ENCODE results near the gene MPZL1.
"Not testable (repeated sequence)": the region's sequence is repeated elsewhere in the genome, so short reads cannot be mapped to it uniquely, and the experiment has no call there.

Gene MPZL1

DNA sequence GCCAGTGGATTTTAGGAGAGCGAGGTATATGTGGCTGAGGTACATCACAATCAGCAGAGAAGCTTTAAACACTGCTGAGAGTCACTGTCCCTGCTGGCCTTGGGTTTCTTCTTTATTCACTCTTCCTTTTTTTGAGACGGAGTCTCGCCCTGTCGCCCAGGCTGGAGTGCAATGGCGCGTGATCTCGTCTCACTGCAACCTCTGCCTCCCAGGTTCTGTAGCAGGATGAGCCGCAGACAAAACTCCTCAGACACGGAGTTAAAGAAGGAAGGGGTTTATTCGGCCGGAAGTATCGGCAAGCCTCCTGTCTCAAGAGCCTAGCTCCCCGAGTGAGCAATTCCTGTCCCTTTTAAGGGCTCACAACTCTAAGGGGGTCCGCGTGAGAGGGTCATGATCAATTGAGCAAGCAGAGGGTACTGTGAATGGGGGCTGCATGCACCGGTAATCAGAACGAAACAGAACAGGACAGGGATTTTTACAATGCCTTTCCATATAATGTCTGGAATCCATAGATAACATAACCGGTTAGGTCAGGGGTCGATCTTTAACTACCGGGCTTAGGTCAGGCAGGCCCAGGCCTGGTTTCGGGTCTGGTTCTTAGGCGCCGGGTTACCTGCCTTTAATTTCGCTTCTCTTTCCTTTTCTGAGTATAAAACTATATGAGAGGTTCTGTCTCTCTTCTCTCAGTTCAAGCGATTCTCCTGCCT lies 1.9 kb upstream of the MPZL1 start:
- DNase-seq (ENCODE audit: low spot score): not testable (repeated sequence)

DNA sequence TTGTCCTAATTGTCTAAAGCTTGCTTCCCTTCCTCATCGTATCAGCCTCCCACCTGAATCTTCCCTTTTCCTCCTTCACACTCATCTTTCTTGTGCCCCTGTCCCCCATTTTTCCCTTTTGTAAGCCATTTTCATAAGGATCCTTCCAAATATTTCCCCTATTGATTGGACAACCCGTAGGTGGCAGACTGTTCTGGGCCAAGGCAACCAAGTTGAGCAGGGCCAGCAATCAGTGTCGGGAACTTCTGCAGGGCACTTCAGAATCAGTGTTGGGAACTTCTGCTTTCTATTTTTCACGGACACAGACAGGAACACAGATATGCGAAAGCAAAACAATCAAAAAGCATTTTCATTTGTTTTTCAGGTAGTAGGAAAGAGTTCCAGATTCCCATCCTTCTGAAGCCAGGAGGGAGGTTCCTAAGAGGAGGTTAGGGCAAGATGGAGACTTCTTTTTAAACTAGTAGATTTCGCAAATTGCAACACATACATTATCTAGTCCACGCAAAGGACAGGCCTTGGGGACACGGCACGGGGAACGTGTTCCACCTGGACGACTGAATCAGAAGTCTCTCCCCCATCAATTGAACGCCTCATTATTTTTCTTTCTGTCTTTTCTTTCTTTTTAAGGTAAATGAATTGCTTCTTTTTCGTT lies 691 bp upstream of the MPZL1 start:
- no peak for DNase-seq (ENCODE audit: low spot score)

GRCh38 chr1:167722152-167722869 lies 529 bp downstream of the MPZL1 start:
- no peak for DNase-seq (ENCODE audit: low spot score)

- no peak for DNase-seq (ENCODE audit: low spot score)
Measured at GRCh38 chr1:167722870-167723251, 1.1 kb downstream of the MPZL1 start.

- DNase-seq (ENCODE audit: low spot score): no peak
Measured at GRCh38 chr1:167723707-167724323, 2.0 kb downstream of the MPZL1 start.

- no peak for DNase-seq (ENCODE audit: low spot score)
Measured at GRCh38 chr1:167726008-167726407, 4.2 kb downstream of the MPZL1 start.

GRCh38 chr1:167728818-167729410 lies 7.1 kb downstream of the MPZL1 start:
- DNase-seq (ENCODE audit: low spot score): no peak

DNA sequence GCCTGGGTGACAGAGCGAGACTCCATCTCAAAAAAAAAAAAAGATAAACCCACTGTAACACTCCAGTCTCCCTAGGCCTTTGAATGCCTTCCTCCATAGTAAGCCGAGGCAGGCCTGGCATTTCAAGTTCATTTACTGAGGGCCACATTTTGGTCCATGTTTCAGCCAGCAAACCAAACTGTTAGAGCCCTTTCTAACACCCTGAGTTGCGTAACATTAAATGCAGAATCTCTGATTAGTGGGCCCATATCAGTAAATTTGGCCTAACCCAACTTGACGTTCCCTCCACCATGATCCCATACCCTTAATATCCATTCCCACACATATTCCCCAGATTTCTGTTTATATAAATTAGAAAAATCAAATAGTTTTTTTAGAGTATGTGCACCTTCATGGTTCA lies 12.4 kb downstream of the MPZL1 start:
- DNase-seq (ENCODE audit: low spot score): no peak

GRCh38 chr1:167734841-167735240 lies 13.1 kb downstream of the MPZL1 start:
- DNase-seq (ENCODE audit: low spot score): no peak

DNA sequence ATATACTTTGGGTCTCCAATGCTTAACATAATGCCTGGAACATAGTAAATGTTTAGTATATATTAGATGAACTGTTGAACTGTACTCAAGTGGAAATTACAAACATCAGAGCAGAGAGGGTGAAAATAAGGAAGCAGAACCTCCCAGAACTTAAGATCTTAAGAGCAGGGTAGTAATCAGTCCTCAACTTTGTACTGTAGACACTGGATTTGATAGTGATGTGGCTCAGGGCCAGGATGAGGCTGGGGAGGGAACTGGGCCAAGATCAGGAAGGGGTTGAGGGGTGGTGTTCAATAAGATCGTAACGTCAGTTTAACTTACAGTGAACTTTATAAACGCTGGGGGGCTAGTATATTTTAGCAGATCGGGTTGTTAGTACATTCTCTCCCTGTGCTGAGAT lies 15.4 kb downstream of the MPZL1 start:
- no peak for DNase-seq (ENCODE audit: low spot score)

DNA sequence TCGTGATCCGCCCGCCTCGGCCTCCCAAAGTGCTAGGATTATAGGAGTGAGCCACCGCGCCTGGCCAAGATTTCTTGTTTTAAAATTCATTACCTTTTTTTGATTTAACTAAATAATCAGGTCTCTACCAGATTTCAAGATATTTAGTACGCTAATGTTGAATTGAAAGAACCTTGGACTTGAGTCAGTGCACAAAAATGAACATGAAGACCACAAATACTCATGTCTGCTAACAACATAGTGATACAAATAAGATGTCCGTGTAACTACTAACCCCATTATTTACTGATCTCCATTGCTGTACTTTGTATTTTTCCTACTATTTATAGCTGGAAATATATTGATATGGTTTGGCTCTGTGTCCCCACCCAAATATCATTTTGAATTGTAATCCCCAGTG lies 16.4 kb downstream of the MPZL1 start:
- no peak for DNase-seq (ENCODE audit: low spot score)

GRCh38 chr1:167739752-167740151 lies 18.0 kb downstream of the MPZL1 start:
- no peak for DNase-seq (ENCODE audit: low spot score)

DNA sequence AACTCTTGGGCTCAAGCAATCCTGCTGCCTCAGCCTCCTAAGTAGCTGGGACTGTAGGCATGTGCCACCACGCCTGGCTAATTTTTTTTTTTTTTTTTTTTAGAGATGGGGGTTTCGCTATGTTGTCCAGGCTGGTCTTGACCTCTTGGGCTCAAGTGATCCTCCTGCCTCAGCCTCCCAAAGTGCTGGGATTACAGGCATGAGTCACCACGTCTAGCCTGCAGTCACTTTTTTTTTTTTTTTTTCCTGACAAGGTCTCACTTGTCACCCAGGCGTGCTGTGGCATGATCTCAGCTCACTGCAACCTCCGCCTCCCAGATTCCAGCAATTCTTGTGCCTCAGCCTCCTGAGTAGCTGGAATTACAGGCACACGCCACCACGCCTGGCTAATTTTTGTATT lies 19.3 kb downstream of the MPZL1 start:
- not testable (repeated sequence) for DNase-seq (ENCODE audit: low spot score)

DNA sequence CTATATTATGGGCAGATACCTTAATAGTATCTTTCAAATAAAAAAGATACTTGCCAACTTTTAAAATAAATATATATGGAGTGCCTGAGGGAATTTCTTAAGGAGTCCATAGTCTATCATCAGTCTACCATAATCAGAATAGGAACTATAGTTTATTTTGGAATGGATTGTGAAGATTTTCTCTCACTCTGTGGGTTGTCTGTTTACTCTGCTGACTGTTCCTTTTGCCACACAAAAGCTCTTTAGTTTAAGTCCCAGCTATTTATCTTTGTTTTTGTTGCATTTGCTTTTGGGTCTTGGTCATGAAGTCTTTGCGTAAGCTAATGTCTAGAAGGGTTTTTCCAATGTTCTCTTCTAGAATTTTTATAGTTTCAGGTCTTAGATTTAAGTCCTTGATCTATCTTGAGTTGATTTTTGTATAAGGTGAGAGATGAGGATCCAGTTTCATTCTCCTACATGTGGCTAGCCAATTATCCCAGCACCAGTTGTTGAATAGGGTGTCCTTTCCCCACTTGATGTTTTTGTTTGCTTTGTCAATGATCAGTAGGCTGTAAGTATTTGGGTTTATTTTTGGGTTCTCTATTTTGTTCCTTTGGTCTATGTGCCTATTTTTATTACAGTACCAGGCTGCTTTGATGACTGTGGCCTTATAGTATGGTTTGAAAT lies 20.7 kb downstream of the MPZL1 start:
- DNase-seq (ENCODE audit: low spot score): not testable (repeated sequence)

GRCh38 chr1:167744901-167745300 lies 23.1 kb downstream of the MPZL1 start:
- DNase-seq (ENCODE audit: low spot score): no peak

DNA sequence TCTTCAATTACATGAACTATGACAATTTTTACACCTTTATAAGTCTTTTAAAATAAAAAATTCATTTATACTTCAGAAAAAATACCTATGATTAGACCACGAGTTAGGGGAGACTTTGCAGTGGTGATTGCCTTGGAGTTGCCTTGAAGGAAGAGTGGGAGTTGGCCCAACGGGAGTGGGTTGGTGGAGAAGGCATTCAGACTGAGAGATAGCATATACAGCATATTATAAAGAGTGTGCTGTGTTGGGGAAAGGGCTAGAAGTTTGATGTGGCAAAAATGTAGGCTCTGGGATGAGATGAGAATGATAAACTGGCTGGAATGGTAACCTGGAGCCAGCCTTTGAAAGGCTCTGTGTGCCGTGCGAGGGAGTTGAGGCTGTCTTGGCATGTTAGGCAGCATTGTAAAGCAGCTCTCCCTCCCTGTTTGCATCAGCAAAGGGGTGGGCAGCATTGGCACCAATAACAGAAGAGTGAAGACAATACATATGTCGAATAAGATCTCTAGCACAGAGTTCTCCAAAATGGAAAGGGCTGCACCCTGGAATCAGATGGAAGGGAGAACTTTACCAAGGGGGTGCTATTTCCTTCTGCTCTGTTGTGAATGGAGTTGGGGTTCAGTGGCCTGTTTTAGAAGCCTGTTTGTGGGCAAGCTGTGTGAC lies 24.4 kb downstream of the MPZL1 start:
- DNase-seq (ENCODE audit: low spot score): no peak

- no peak for DNase-seq (ENCODE audit: low spot score)
Measured at GRCh38 chr1:167746988-167747655, 25.3 kb downstream of the MPZL1 start.

GRCh38 chr1:167747988-167748387 lies 26.2 kb downstream of the MPZL1 start:
- DNase-seq (ENCODE audit: low spot score): no peak

DNA sequence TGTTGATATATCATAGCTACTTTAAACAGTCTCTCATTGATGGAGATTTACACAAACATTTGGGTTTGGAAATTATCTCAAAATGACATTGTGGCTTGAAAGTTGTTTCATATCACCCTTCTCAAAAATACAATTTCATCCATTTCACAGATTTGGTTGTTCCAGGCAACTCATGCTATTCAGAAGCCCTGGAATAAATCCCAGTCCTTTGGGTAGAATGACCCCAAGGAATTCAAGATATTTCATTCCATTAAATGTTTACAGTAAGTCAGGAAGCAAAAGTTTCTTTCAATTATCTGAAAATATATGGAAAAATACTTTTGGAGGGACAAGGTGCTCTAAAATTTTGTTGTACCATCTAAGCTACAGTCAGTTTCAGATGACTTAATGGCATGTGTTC lies 27.1 kb downstream of the MPZL1 start:
- DNase-seq (ENCODE audit: low spot score): no peak

DNA sequence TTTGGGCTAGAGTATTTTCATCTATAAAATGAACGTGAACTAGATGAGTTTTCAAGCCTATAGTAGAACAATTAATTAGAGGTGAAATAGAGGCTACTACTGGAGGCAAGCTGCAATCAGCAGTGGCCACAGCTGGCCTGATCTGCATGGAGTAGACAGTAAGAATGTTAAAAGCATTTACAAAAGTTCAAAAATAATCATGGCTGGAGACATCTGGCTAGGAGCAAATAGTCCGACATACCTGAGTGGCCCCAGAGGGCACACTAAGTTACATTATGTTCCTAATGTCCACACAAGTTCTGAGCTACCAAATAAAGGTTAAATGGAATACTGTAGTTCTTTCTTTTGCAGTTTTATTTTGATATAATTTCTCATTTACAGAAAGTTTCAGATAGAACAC lies 28.0 kb downstream of the MPZL1 start:
- no peak for DNase-seq (ENCODE audit: low spot score)

GRCh38 chr1:167750641-167751040 lies 28.9 kb downstream of the MPZL1 start:
- no peak for DNase-seq (ENCODE audit: low spot score)

All from ecto neural progenitor cell (in vitro differentiated cells).